ENCODE data around the gene SLF2. TPM values are rescaled to one million over a fixed set of nuclear protein-coding genes. Genes with fewer than 3 reads are reported as not detected.

SLF2 gene
- total and polyA plus RNA-seq, 2 of the 13 experiments (the other 11 are each of a cell fraction or from before 2014, with no cell fraction given): 12.2 to 48.1 TPM

DNA sequence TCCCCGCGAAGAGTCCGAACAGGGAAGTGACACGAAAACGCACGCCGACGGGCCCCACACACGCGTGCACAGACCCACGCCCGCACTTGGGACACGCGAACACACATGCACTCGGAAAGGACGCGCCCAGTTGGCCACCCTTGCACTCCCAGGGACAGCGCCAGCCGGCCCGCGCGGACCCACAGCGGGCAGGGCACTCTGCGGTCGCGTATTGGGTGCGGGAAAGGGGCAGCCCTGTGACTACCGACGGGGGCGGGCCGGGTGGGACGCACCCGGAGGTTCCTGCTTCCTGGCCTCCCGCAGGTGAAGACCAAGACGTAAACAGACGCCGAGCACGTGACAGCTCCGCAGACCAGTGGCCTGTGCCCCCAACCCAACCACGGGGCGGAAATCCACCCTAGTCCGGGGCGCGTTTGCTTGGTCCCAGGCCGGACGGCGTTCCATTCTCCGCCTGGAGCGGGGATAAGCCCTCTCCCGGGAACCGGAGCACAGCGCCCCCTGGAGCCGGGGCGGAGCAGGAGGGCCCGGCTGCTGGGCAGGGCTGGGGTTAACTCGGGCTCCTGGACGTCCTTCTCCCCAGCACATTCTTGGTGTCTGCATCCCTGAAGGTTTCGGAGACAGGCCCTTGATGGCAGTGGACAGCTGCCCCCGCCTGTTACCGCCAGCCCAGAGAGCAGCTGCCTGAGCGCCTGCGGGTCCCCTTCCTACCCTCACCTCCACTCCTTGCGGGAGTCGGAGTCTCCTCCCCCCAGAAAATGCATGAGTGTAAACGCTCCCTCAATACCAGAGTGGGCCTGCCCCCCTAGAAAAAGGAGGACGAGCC is 84.8 kb downstream of the SLF2 start (continued):
- TF ChIP-seq, protein P1, sequence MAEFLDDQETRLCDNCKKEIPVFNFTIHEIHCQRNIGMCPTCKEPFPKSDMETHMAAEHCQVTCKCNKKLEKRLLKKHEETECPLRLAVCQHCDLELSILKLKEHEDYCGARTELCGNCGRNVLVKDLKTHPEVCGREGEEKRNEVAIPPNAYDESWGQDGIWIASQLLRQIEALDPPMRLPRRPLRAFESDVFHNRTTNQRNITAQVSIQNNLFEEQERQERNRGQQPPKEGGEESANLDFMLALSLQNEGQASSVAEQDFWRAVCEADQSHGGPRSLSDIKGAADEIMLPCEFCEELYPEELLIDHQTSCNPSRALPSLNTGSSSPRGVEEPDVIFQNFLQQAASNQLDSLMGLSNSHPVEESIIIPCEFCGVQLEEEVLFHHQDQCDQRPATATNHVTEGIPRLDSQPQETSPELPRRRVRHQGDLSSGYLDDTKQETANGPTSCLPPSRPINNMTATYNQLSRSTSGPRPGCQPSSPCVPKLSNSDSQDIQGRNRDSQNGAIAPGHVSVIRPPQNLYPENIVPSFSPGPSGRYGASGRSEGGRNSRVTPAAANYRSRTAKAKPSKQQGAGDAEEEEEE (CRISPR knock-in tag; IDR thresholded peaks at IDR 0.05; ENCODE audit: borderline replicate concordance): peak; percentile 71; the same call in 1 of the 2 replicates
- TF ChIP-seq ZC3H13 (CRISPR knock-in tag; IDR thresholded peaks at IDR 0.05) (0 out of 2 replicates have a peak, but pooled peaks have one; percentile 3), ZNF530 (CRISPR knock-in tag; IDR thresholded peaks at IDR 0.05; ENCODE audit: low read depth) (no peak), BRD4 (CRISPR knock-in tag; IDR thresholded peaks at IDR 0.05) (0 out of 2 replicates have a peak, but pooled peaks have one; percentile 33), NFKB2 (CRISPR knock-in tag; IDR thresholded peaks at IDR 0.05; ENCODE audit: borderline replicate concordance) (peak; percentile 88; the same call in 1 of the 2 replicates), FOXJ3 (CRISPR knock-in tag; IDR thresholded peaks at IDR 0.05; ENCODE audit: borderline replicate concordance) (0 out of 2 replicates have a peak, but pooled peaks have one; percentile 28), NONO (IDR thresholded peaks at IDR 0.05) (no peak), NONO (CRISPR knock-in tag; conservative IDR thresholded peaks at IDR 0.05) (peak; percentile 76), ZBTB42 (CRISPR knock-in tag; IDR thresholded peaks at IDR 0.05) (peak; percentile 83), JUND (CRISPR knock-in tag; IDR thresholded peaks at IDR 0.05) (peak; percentile 24; the same call in 1 of the 2 replicates), ZNF780A (CRISPR knock-in tag; IDR thresholded peaks at IDR 0.05) (no peak), ZNF644 (CRISPR knock-in tag; IDR thresholded peaks at IDR 0.05; ENCODE audit: low read depth) (no peak), KMT2B (CRISPR knock-in tag; IDR thresholded peaks at IDR 0.05) (peak; percentile 38), ZNF10 (CRISPR knock-in tag; IDR thresholded peaks at IDR 0.05; ENCODE audit: borderline replicate concordance, low read depth) (no peak)
- TF ChIP-seq, protein P2, sequence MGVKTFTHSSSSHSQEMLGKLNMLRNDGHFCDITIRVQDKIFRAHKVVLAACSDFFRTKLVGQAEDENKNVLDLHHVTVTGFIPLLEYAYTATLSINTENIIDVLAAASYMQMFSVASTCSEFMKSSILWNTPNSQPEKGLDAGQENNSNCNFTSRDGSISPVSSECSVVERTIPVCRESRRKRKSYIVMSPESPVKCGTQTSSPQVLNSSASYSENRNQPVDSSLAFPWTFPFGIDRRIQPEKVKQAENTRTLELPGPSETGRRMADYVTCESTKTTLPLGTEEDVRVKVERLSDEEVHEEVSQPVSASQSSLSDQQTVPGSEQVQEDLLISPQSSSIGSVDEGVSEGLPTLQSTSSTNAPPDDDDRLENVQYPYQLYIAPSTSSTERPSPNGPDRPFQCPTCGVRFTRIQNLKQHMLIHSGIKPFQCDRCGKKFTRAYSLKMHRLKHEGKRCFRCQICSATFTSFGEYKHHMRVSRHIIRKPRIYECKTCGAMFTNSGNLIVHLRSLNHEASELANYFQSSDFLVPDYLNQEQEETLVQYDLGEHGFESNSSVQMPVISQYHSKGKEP (CRISPR knock-in tag; IDR thresholded peaks at IDR 0.05): 0 out of 2 replicates have a peak, but pooled peaks have one; percentile 49
- TF ChIP-seq, protein P3, sequence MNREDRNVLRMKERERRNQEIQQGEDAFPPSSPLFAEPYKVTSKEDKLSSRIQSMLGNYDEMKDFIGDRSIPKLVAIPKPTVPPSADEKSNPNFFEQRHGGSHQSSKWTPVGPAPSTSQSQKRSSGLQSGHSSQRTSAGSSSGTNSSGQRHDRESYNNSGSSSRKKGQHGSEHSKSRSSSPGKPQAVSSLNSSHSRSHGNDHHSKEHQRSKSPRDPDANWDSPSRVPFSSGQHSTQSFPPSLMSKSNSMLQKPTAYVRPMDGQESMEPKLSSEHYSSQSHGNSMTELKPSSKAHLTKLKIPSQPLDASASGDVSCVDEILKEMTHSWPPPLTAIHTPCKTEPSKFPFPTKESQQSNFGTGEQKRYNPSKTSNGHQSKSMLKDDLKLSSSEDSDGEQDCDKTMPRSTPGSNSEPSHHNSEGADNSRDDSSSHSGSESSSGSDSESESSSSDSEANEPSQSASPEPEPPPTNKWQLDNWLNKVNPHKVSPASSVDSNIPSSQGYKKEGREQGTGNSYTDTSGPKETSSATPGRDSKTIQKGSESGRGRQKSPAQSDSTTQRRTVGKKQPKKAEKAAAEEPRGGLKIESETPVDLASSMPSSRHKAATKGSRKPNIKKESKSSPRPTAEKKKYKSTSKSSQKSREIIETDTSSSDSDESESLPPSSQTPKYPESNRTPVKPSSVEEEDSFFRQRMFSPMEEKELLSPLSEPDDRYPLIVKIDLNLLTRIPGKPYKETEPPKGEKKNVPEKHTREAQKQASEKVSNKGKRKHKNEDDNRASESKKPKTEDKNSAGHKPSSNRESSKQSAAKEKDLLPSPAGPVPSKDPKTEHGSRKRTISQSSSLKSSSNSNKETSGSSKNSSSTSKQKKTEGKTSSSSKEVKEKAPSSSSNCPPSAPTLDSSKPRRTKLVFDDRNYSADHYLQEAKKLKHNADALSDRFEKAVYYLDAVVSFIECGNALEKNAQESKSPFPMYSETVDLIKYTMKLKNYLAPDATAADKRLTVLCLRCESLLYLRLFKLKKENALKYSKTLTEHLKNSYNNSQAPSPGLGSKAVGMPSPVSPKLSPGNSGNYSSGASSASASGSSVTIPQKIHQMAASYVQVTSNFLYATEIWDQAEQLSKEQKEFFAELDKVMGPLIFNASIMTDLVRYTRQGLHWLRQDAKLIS (CRISPR knock-in tag; IDR thresholded peaks at IDR 0.05): 0 out of 2 replicates have a peak, but pooled peaks have one; percentile 17
- TF ChIP-seq, protein P4, sequence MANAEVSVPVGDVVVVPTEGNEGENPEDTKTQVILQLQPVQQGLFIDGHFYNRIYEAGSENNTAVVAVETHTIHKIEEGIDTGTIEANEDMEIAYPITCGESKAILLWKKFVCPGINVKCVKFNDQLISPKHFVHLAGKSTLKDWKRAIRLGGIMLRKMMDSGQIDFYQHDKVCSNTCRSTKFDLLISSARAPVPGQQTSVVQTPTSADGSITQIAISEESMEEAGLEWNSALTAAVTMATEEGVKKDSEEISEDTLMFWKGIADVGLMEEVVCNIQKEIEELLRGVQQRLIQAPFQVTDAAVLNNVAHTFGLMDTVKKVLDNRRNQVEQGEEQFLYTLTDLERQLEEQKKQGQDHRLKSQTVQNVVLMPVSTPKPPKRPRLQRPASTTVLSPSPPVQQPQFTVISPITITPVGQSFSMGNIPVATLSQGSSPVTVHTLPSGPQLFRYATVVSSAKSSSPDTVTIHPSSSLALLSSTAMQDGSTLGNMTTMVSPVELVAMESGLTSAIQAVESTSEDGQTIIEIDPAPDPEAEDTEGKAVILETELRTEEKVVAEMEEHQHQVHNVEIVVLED (CRISPR knock-in tag; IDR thresholded peaks at IDR 0.05; ENCODE audit: borderline replicate concordance): peak; percentile 69; the same call in 1 of the 2 replicates
- TF ChIP-seq, protein P5, sequence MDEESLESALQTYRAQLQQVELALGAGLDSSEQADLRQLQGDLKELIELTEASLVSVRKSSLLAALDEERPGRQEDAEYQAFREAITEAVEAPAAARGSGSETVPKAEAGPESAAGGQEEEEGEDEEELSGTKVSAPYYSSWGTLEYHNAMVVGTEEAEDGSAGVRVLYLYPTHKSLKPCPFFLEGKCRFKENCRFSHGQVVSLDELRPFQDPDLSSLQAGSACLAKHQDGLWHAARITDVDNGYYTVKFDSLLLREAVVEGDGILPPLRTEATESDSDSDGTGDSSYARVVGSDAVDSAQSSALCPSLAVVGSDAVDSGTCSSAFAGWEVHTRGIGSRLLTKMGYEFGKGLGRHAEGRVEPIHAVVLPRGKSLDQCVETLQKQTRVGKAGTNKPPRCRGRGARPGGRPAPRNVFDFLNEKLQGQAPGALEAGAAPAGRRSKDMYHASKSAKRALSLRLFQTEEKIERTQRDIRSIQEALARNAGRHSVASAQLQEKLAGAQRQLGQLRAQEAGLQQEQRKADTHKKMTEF (CRISPR knock-in tag; IDR thresholded peaks at IDR 0.05): peak; percentile 30; the same call in 1 of the 2 replicates

Data from HepG2 (cell line).